ES-I3 (cell line): Measurements from ENCODE around the gene KIF16B.

Experiments
- H3K36me3 ChIP-seq: 2 replicates; pipeline ENCODE4 v1.6.1; 2013; ENCODE audit warnings: mild to moderate bottlenecking, low read length, control low read depth, moderate library complexity; ENCODE audit not compliant: insufficient read depth
- H3K4me1 ChIP-seq: 2 replicates; pipeline ENCODE4 v1.6.1; 2013; ENCODE audit warnings: mild to moderate bottlenecking, control low read depth, low read length; ENCODE audit not compliant: insufficient read depth
- H3K9ac ChIP-seq: 2 replicates; pipeline ENCODE4 v1.6.1; 2013; ENCODE audit warnings: low read depth, mild to moderate bottlenecking, low read length, moderate library complexity
- H3K9me3 ChIP-seq: 2 replicates; pipeline ENCODE4 v1.6.1; 2013; ENCODE audit warnings: mild to moderate bottlenecking, low read length, moderate library complexity; ENCODE audit not compliant: control insufficient read depth, insufficient read depth

The KIF16B gene

GRCh38 chr20:16299897-16300296 is 273.4 kb downstream of the KIF16B start:
- no peaks in the 10 kb centered on the region for H3K36me3 ChIP-seq
- H3K9me3 ChIP-seq: peaks cover 7% of the 10 kb centered on the region
- no peak overlapping the region for H3K9ac ChIP-seq
- H3K4me1 ChIP-seq: no peaks in the 10 kb centered on the region

GRCh38 chr20:16296931-16297330 is 276.3 kb downstream of the KIF16B start:
- Histone ChIP-seq H3K9ac (no peak overlapping the region), H3K36me3 (no peaks in the 10 kb centered on the region), H3K9me3 (no peaks in the 10 kb centered on the region), H3K4me1 (no peaks in the 10 kb centered on the region)

GRCh38 chr20:16295534-16295933 is 277.7 kb downstream of the KIF16B start:
- Histone ChIP-seq H3K9me3 (no peaks in the 10 kb centered on the region), H3K4me1 (no peaks in the 10 kb centered on the region)

GRCh38 chr20:16293590-16293989 is 279.7 kb downstream of the KIF16B start:
- no peaks in the 10 kb centered on the region for H3K36me3 ChIP-seq
- H3K9me3 ChIP-seq: no peaks in the 10 kb centered on the region
- no peak overlapping the region for H3K9ac ChIP-seq
- no peaks in the 10 kb centered on the region for H3K4me1 ChIP-seq

More at GRCh38 chr20:16295534-16295933, 277.7 kb downstream of the KIF16B start:
- Histone ChIP-seq H3K36me3 (no peaks in the 10 kb centered on the region), H3K9ac (no peak overlapping the region)

GRCh38 chr20:16292226-16292880 is 280.9 kb downstream of the KIF16B start:
- H3K4me1 ChIP-seq: no peaks in the 10 kb centered on the region
- no peaks in the 10 kb centered on the region for H3K9me3 ChIP-seq
- no peak overlapping the region for H3K9ac ChIP-seq
- H3K36me3 ChIP-seq: no peaks in the 10 kb centered on the region

GRCh38 chr20:16290358-16290757 is 282.9 kb downstream of the KIF16B start:
- Histone ChIP-seq H3K36me3 (no peaks in the 10 kb centered on the region), H3K9ac (no peak overlapping the region), H3K9me3 (no peaks in the 10 kb centered on the region), H3K4me1 (no peaks in the 10 kb centered on the region)

GRCh38 chr20:16287776-16288175 is 285.5 kb downstream of the KIF16B start:
- Histone ChIP-seq H3K9me3 (no peaks in the 10 kb centered on the region), H3K9ac (no peak overlapping the region), H3K4me1 (no peaks in the 10 kb centered on the region), H3K36me3 (no peaks in the 10 kb centered on the region)

- Histone ChIP-seq H3K36me3 (no peaks in the 10 kb centered on the region), H3K4me1 (no peaks in the 10 kb centered on the region), H3K9me3 (no peaks in the 10 kb centered on the region), H3K9ac (no peak overlapping the region)
These were observed 286.6 kb downstream of the KIF16B start for GRCh38 chr20:16286601-16287000.

- no peaks in the 10 kb centered on the region for H3K4me1 ChIP-seq
- no peaks in the 10 kb centered on the region for H3K36me3 ChIP-seq
- H3K9me3 ChIP-seq: no peaks in the 10 kb centered on the region
- H3K9ac ChIP-seq: no peak overlapping the region
These were observed 288.7 kb downstream of the KIF16B start for GRCh38 chr20:16284385-16285100.

GRCh38 chr20:16283978-16284377 is 289.3 kb downstream of the KIF16B start:
- H3K9ac ChIP-seq: no peak overlapping the region
- H3K36me3 ChIP-seq: no peaks in the 10 kb centered on the region
- H3K4me1 ChIP-seq: no peaks in the 10 kb centered on the region
- H3K9me3 ChIP-seq: no peaks in the 10 kb centered on the region

GRCh38 chr20:16283307-16283706 is 289.9 kb downstream of the KIF16B start:
- no peaks in the 10 kb centered on the region for H3K9me3 ChIP-seq

GRCh38 chr20:16280219-16280618 is 293.0 kb downstream of the KIF16B start:
- Histone ChIP-seq H3K9me3 (no peaks in the 10 kb centered on the region), H3K9ac (no peak overlapping the region), H3K36me3 (no peaks in the 10 kb centered on the region), H3K4me1 (no peaks in the 10 kb centered on the region)

More at GRCh38 chr20:16283307-16283706, 289.9 kb downstream of the KIF16B start:
- Histone ChIP-seq H3K36me3 (no peaks in the 10 kb centered on the region), H3K4me1 (no peaks in the 10 kb centered on the region), H3K9ac (no peak overlapping the region)

- no peaks in the 10 kb centered on the region for H3K4me1 ChIP-seq
- H3K36me3 ChIP-seq: no peaks in the 10 kb centered on the region
- H3K9ac ChIP-seq: no peak overlapping the region
- no peaks in the 10 kb centered on the region for H3K9me3 ChIP-seq
These were observed 293.9 kb downstream of the KIF16B start for GRCh38 chr20:16279320-16279719.

GRCh38 chr20:16273812-16274555 is 299.3 kb downstream of the KIF16B start:
- H3K9ac ChIP-seq: no peak overlapping the region
- H3K9me3 ChIP-seq: no peaks in the 10 kb centered on the region
- no peaks in the 10 kb centered on the region for H3K36me3 ChIP-seq
- no peaks in the 10 kb centered on the region for H3K4me1 ChIP-seq
